GM23248 (cell line): ENCODE data around the gene E2F4. TPM values are rescaled to one million over a fixed set of nuclear protein-coding genes. Genes with fewer than 3 reads are reported as not detected.

Source experiments
- DNase-seq: peaks from one replicate; pipeline ENCODE4 v3.0.0-alpha.2; 2015
- H2AFZ ChIP-seq: fragments of 200-600 bp; sonication (generic); 2 replicates; pipeline ENCODE4 v1.6.1; 2016; ENCODE audit warnings: antibody characterized with exemption
- H3F3A ChIP-seq: fragments of 200-600 bp; sonication (generic); 2 replicates; pipeline ENCODE4 v1.6.1; 2016; ENCODE audit warnings: mild to moderate bottlenecking, antibody characterized with exemption, mixed run types; ENCODE audit not compliant: insufficient read depth
- H3K27ac ChIP-seq: fragments of 200-600 bp; sonication (generic); 2 replicates; pipeline ENCODE4 v1.5.1; 2016; ENCODE audit warnings: mild to moderate bottlenecking
- H3K27me3 ChIP-seq: fragments of 200-600 bp; sonication (generic); replicated peaks from 2 replicates; pipeline ENCODE4 v1.6.1; 2016; ENCODE audit warnings: mild to moderate bottlenecking; ENCODE audit not compliant: insufficient read depth
- H3K36me3 ChIP-seq: fragments of 200-600 bp; sonication (generic); 2 replicates; pipeline ENCODE4 v1.6.1; 2016; ENCODE audit warnings: low read depth, mild to moderate bottlenecking
- H3K4me1 ChIP-seq: fragments of 200-600 bp; sonication (generic); 2 replicates; pipeline ENCODE4 v1.6.1; 2016; ENCODE audit warnings: mild to moderate bottlenecking; ENCODE audit not compliant: insufficient read depth
- H3K4me2 ChIP-seq: fragments of 200-600 bp; sonication (generic); one replicate; pipeline ENCODE4 v1.6.1; 2016; ENCODE audit warnings: mild to moderate bottlenecking; ENCODE audit not compliant: unreplicated experiment
- H3K4me3 ChIP-seq: fragments of 200-600 bp; sonication (generic); 2 replicates; pipeline ENCODE4 v1.5.1; 2016; ENCODE audit warnings: mild to moderate bottlenecking
- H3K79me2 ChIP-seq: fragments of 200-600 bp; sonication (generic); 2 replicates; pipeline ENCODE4 v1.6.1; 2016; ENCODE audit warnings: mild to moderate bottlenecking; ENCODE audit not compliant: insufficient read depth
- H3K9ac ChIP-seq: fragments of 200-600 bp; sonication (generic); 2 replicates; pipeline ENCODE4 v1.6.1; 2016; ENCODE audit warnings: mild to moderate bottlenecking
- H3K9me2 ChIP-seq: fragments of 200-600 bp; sonication (generic); 2 replicates; pipeline ENCODE4 v1.6.1; 2016; ENCODE audit warnings: mixed run types, mild to moderate bottlenecking, moderate library complexity; ENCODE audit not compliant: insufficient read depth
- H3K9me3 ChIP-seq: fragments of 200-600 bp; sonication (generic); one replicate; pipeline ENCODE4 v1.6.1; 2017; ENCODE audit warnings: low read depth
- H4K20me1 ChIP-seq: fragments of 200-600 bp; sonication (generic); 2 replicates; pipeline ENCODE4 v1.6.0; 2016; ENCODE audit not compliant: insufficient read depth
- EZH2 ChIP-seq: fragments of 200-600 bp; sonication (generic); IDR thresholded peaks from 2 replicates; pipeline ENCODE4 v1.6.1; 2018; ENCODE audit warnings: antibody characterized with exemption, mild to moderate bottlenecking; ENCODE audit not compliant: insufficient read depth, poor library complexity, severe bottlenecking
- EZH2phosphoT487 ChIP-seq: fragments of 200-600 bp; sonication (generic); IDR thresholded peaks from 2 replicates; pipeline ENCODE4 v1.6.1; 2018; ENCODE audit warnings: antibody characterized with exemption, moderate library complexity, mild to moderate bottlenecking, low read depth; ENCODE audit not compliant: insufficient read depth
- WGBS, 2 experiments: methylation state at CpG; one replicate each; pipeline ENCODE4 v1.1.6; 2015 to 2017; ENCODE audit warnings: low lambda C conversion rate in 2 of 2, low coverage in 1 of 2; ENCODE audit errors: missing lambda C conversion rate in 2 of 2; 5-methylcytosine and 5-hydroxymethylcytosine counted together
- in situ Hi-C: fragments of 300-500 bp; cut with MboI; formaldehyde crosslinking; loops from 2 replicates; pipeline ENCODE4 v1.15.0; 2020
- microRNA counts: library from miRNA; unstranded; fragments of <30 nt; microRNA quantifications from one replicate; lab custom pipeline; 2016
- microRNA-seq: library from miRNA; unstranded; fragments of <30 nt; microRNA quantifications from one replicate; pipeline ENCODE4, GENCODE V29; 2016; ENCODE audit warnings: borderline number of aligned reads
- polyA plus RNA-seq: library from polyadenylated mRNA; unstranded; fragments of >200 nt; fragmentation: Nextera tagmentation; extraction: Ambion mirVana; gene quantifications from 2 replicates; pipeline ENCODE4 v1.2.1, GENCODE V29; 2016
- small RNA-seq: library from RNA; depleted of rRNA; stranded (forward); fragments of <200 nt; gene quantifications from one replicate; pipeline ENCODE3, GENCODE V24; 2014; ENCODE audit warnings: low read depth, low replicate concordance
- total RNA-seq: library from RNA; depleted of rRNA; stranded (reverse); fragments of >200 nt; shearing (Covaris generic); gene quantifications from 2 replicates; pipeline ENCODE4 v1.2.3, GENCODE V29; 2014; rRNA removed

The E2F4 gene
- total and polyA plus RNA-seq, 2 experiments from 2014 or later = 50.0 to 82.0 TPM

DNA sequence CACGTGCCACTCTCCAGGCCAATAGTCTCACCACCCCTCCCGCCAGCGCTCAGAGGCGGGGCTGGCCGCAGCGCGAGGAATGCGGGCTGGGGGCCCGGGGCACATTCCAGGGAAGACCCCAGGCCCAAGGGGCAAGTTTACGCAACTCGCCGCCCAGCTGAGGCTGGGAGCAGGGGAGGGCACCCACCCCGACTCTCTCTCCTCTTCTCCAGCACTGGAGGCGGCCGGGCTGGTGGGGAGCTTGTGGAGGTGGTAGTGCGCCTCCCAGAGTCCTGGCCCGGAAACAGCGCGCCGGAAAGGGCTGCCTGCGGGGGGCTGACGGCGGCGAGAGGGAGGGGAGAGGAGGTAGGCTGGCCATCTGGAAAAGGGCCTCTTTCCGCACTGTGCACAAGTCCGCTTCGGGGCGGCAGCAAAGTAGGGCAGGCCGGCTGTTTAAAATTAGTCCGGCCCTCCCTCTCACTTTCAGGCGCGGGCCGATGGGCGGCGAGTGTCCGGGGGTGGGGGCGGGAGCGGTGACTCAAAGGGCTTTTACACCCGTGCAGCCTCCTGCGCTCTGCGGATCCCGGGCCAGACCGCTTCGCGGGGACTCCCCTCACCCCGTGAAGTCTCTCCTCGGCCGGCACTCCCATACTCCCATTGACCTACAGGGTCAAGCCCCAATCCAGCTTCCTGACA lies 54.3 kb downstream of the E2F4 start:
- Histone ChIP-seq H3K36me3 (no peaks in the 10 kb centered on the region), H3K27me3 (no peaks in the 10 kb centered on the region), H3K4me1 (peaks cover 62% of the 10 kb centered on the region), H3K9me3 (no peaks in the 10 kb centered on the region), H2AFZ (peak overlapping the region; percentile 58), H3F3A (peaks cover 52% of the 10 kb centered on the region), H3K9me2 (no peaks in the 10 kb centered on the region), H3K79me2 (peaks cover 25% of the 10 kb centered on the region), H3K4me3 (peak overlapping the region; percentile 88), H3K9ac (peak overlapping the region; percentile 72), H3K4me2 (peak overlapping the region; percentile 86), H3K27ac (peak overlapping the region; percentile 94), H4K20me1 (no peaks in the 10 kb centered on the region)
- peak; percentile 90 for DNase-seq
- no peak for TF ChIP-seq EZH2
- in situ Hi-C loops = no loop called here
- 1% methylated on average over 34 to 44 of the region's 48 CpGs for WGBS, 2 experiments

DNA sequence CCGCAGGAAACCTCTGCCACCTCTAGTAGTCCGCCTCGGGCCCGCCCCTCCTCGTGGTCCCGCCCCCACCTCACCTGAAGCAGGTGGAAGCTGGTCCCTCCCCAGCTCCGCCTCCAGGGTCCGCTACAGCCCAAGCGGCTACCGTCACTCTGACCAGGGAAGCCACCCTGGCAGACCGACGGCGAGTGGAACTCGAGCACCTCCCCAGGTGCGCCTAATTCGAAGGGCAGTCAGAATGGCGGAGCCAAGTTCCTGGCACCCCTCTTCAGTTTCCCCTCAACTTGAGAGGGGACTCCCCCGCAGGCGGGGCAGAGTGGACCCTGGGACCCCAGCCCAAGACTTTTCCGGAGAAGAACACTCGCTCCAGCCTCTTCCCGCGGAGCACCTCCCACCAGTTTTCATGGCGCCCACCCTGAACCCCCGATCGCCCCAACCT lies 54.8 kb downstream of the E2F4 start:
- H3K9me3 ChIP-seq = no peaks in the 10 kb centered on the region
- no peak for TF ChIP-seq EZH2phosphoT487
- TF ChIP-seq EZH2 = no peak
- in situ Hi-C loops = no loop called here
- H3K79me2 ChIP-seq = peaks cover 25% of the 10 kb centered on the region
- peak overlapping the region; percentile 72 for H3K9ac ChIP-seq
- no peaks in the 10 kb centered on the region for H3K9me2 ChIP-seq
- H3F3A ChIP-seq = peaks cover 46% of the 10 kb centered on the region
- DNase-seq = peak; percentile 46
- no peaks in the 10 kb centered on the region for H3K36me3 ChIP-seq
- peak overlapping the region; percentile 58 for H2AFZ ChIP-seq
- WGBS, 2 experiments = 1 to 2% methylated on average over 13 to 26 of the region's 26 CpGs
- peak overlapping the region; percentile 94 for H3K27ac ChIP-seq
- H3K4me2 ChIP-seq = peak overlapping the region; percentile 86
- no peaks in the 10 kb centered on the region for H3K27me3 ChIP-seq
- peaks cover 56% of the 10 kb centered on the region for H3K4me1 ChIP-seq
- H4K20me1 ChIP-seq = no peaks in the 10 kb centered on the region
- peak overlapping the region; percentile 88 for H3K4me3 ChIP-seq

DNA sequence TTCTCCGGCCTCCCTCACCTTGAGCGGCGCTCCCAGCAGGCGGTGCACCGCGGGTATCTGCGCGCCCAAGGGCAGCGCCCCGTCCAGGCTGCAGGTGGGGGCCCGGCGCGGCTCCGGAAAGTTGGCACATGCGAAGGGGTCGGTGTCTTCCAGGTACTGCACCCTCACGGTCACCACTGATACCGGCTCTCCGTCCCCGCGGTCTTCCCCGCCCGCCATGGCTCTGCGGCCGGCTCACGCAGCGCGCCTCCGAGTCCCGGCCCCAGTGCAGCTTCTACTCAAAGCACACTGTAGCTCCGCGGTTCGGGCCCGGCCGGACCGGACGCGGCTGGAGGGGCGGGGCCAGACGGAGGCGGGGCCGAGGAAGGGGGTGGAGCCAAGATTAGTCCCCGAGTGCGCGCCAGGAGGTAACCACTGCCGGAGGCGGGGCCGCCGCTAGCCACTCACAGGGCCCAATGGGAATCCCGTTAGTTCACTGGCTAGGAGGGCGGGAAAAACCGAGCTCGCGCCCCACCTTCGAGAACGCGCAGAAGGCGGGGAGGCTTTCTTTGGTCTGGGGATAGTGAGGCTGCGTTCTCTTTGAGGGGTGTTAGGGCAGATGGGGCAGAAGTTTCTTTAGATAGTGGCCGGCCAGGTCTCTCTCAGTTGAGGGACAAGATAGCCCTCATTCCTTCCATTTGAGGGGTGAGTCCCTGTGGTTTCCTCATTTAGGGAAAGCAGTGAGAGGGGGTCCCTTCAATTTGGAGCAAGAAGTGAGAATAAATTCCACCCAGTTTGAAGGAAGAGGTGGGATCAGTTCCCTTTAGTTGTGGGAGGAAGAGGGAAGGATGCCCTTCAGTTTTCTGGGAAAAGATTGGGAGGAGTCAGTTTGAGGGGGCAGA lies 55.5 kb downstream of the E2F4 start, which contains the start of gene FHOD1:
TSS of gene FHOD1 (minus strand) at position 290 of the 881 bp plus-strand sequence. CDS start at position 219, 71 bp downstream.
- peak within 1 kb of the TSS; percentile 92 for H2AFZ ChIP-seq
- H3K27me3 ChIP-seq = no peaks in the 10 kb centered on the region
- peak; percentile 99 for DNase-seq
- peak within 1 kb of the TSS; percentile 85 for H3K9ac ChIP-seq
- WGBS, 2 experiments = 1% methylated on average over 42 to 48 of the region's 60 CpGs
- H4K20me1 ChIP-seq = no peaks in the 10 kb centered on the region
- H3K4me1 ChIP-seq = peaks cover 50% of the 10 kb centered on the region
- peaks cover 40% of the 10 kb centered on the region for H3F3A ChIP-seq
- H3K9me3 ChIP-seq = no peaks in the 10 kb centered on the region
- H3K79me2 ChIP-seq = peaks cover 19% of the 10 kb centered on the region
- no peaks in the 10 kb centered on the region for H3K9me2 ChIP-seq
- H3K27ac ChIP-seq = peak within 1 kb of the TSS; percentile 94
- no peaks in the 10 kb centered on the region for H3K36me3 ChIP-seq
- TF ChIP-seq EZH2phosphoT487 (no peak), EZH2 (no peak)
- H3K4me3 ChIP-seq = peak within 1 kb of the TSS; percentile 88
- H3K4me2 ChIP-seq = peak within 1 kb of the TSS; percentile 95
- in situ Hi-C loops = no loop called here

DNA sequence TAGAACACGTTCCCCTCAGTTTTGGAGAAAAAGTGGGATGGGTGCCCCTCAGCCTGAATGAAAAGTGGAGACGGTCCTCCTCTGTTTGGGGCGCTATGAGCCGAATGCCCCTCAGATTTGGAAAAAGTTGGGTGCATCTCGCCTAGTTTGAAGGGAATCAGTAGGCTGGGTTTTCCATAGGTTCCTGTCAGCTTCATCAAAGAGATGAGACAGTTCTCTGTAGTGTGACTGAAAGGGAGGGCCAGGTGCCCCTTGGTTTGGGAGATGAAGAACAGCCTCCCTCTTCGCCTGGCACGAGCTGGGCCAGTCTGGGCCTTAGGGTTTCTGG lies 56.1 kb downstream of the E2F4 start:
- no peaks in the 10 kb centered on the region for H3K36me3 ChIP-seq
- no peaks in the 10 kb centered on the region for H4K20me1 ChIP-seq
- no peak for DNase-seq
- peak overlapping the region; percentile 85 for H3K9ac ChIP-seq
- H3K4me3 ChIP-seq = peak overlapping the region; percentile 88
- H3K27me3 ChIP-seq = no peaks in the 10 kb centered on the region
- H3K9me3 ChIP-seq = no peaks in the 10 kb centered on the region
- no peaks in the 10 kb centered on the region for H3K9me2 ChIP-seq
- TF ChIP-seq EZH2phosphoT487 = no peak
- TF ChIP-seq EZH2 = no peak
- peaks cover 13% of the 10 kb centered on the region for H3K79me2 ChIP-seq
- WGBS, 2 experiments = 1 to 8% methylated on average over 7 of the region's 7 CpGs
- in situ Hi-C loops = no loop called here
- H3K27ac ChIP-seq = no peak overlapping the region
- peak overlapping the region; percentile 92 for H2AFZ ChIP-seq
- H3K4me2 ChIP-seq = peak overlapping the region; percentile 95
- H3K4me1 ChIP-seq = peaks cover 45% of the 10 kb centered on the region
- peaks cover 37% of the 10 kb centered on the region for H3F3A ChIP-seq

MicroRNAs encoded within 50 kb of the gene (microRNA counts, 767-probe panel; counts per million panel counts)
- microRNA hsa-miR-328 (lab: Ali Mortazavi, UCI) = 447 counts per million, percentile 86 among the panel's probes with 10 or more counts

Small RNA genes within 50 kb of the gene (microRNA-seq; reads per million reads assigned to microRNA genes)
- 264 reads per million, percentile 62 among the genes with 10 or more reads in this experiment for gene MIR328

Small RNA genes within 50 kb of the gene (small RNA-seq; reads per million reads assigned to genes)
- not detected for gene MIR328

Other genes with a start within 250 kb of the E2F4 start
- not detected in 2 replicates for gene CES3, start 230.9 kb upstream of the E2F4 start, total RNA-seq
- not detected in 2 replicates for gene CES3, start 230.9 kb upstream of the E2F4 start, polyA plus RNA-seq
- gene CES4A, start 203.6 kb upstream of the E2F4 start, total RNA-seq = 4.6 and 5.0 TPM in 2 replicates
- gene CES4A, start 203.6 kb upstream of the E2F4 start, polyA plus RNA-seq = 2.6 and 4.5 TPM in 2 replicates
- 53.3 and 63.2 TPM in 2 replicates for gene CBFB, start 163.0 kb upstream of the E2F4 start, total RNA-seq
- gene CBFB, start 163.0 kb upstream of the E2F4 start, polyA plus RNA-seq = 52.3 and 56.1 TPM in 2 replicates
- 22.3 and 24.4 TPM in 2 replicates for gene PHAF1, start 82.2 kb upstream of the E2F4 start, total RNA-seq
- gene PHAF1, start 82.2 kb upstream of the E2F4 start, polyA plus RNA-seq = 14.3 and 15.2 TPM in 2 replicates
- 73.2 and 88.0 TPM in 2 replicates for gene B3GNT9, start 41.2 kb upstream of the E2F4 start, total RNA-seq
- gene B3GNT9, start 41.2 kb upstream of the E2F4 start, polyA plus RNA-seq = 24.3 and 24.8 TPM in 2 replicates
- 44.6 and 46.2 TPM in 2 replicates for gene TRADD, start 32.2 kb upstream of the E2F4 start, total RNA-seq
- gene TRADD, start 32.2 kb upstream of the E2F4 start, polyA plus RNA-seq = 25.9 and 28.1 TPM in 2 replicates
- gene FBXL8, start 32.2 kb upstream of the E2F4 start, total RNA-seq = 22.5 and 24.0 TPM in 2 replicates
- 9.8 and 10.3 TPM in 2 replicates for gene FBXL8, start 32.2 kb upstream of the E2F4 start, polyA plus RNA-seq
- 6.4 and 10.8 TPM in 2 replicates for gene HSF4, start 27.4 kb upstream of the E2F4 start, total RNA-seq
- gene HSF4, start 27.4 kb upstream of the E2F4 start, polyA plus RNA-seq = 1.8 and 3.0 TPM in 2 replicates
- 31.0 and 51.1 TPM in 2 replicates for gene NOL3, start 21.6 kb upstream of the E2F4 start, total RNA-seq
- 20.3 TPM in 2 replicates for gene NOL3, start 21.6 kb upstream of the E2F4 start, polyA plus RNA-seq
- gene MATCAP1, start 8.2 kb upstream of the E2F4 start, total RNA-seq = 6.4 and 19.0 TPM in 2 replicates
- 3.4 and 3.8 TPM in 2 replicates for gene MATCAP1, start 8.2 kb upstream of the E2F4 start, polyA plus RNA-seq
- gene EXOC3L1, start 2.0 kb upstream of the E2F4 start, total RNA-seq = not detected in 2 replicates
- 0.28 and 0.53 TPM in 2 replicates for gene EXOC3L1, start 2.0 kb upstream of the E2F4 start, polyA plus RNA-seq
- 1.5 and 1.6 TPM in 2 replicates for gene ELMO3, start 7.0 kb downstream of the E2F4 start, total RNA-seq
- gene ELMO3, start 7.0 kb downstream of the E2F4 start, polyA plus RNA-seq = 0.10 TPM in 1 of 2 replicates, not detected in the other
- 24.9 and 53.8 TPM in 2 replicates for gene TMEM208, start 35.0 kb downstream of the E2F4 start, total RNA-seq
- gene TMEM208, start 35.0 kb downstream of the E2F4 start, polyA plus RNA-seq = 97.0 and 98.0 TPM in 2 replicates
- gene FHOD1, start 55.3 kb downstream of the E2F4 start, total RNA-seq = 14.9 and 24.2 TPM in 2 replicates
- gene FHOD1, start 55.3 kb downstream of the E2F4 start, polyA plus RNA-seq = 7.7 and 9.3 TPM in 2 replicates
- 2.2 and 2.7 TPM in 2 replicates for gene SLC9A5, start 56.8 kb downstream of the E2F4 start, total RNA-seq
- 2.5 and 2.6 TPM in 2 replicates for gene SLC9A5, start 56.8 kb downstream of the E2F4 start, polyA plus RNA-seq
- 24.2 and 38.8 TPM in 2 replicates for gene PLEKHG4, start 87.4 kb downstream of the E2F4 start, total RNA-seq
- gene PLEKHG4, start 87.4 kb downstream of the E2F4 start, polyA plus RNA-seq = 10.4 and 12.5 TPM in 2 replicates
- not detected in 2 replicates for gene KCTD19, start 134.6 kb downstream of the E2F4 start, total RNA-seq
- gene KCTD19, start 134.6 kb downstream of the E2F4 start, polyA plus RNA-seq = not detected in 2 replicates
- not detected in 2 replicates for gene LRRC36, start 134.7 kb downstream of the E2F4 start, total RNA-seq
- not detected in 2 replicates for gene LRRC36, start 134.7 kb downstream of the E2F4 start, polyA plus RNA-seq
- gene TPPP3, start 201.3 kb downstream of the E2F4 start, total RNA-seq = not detected in 2 replicates
- gene TPPP3, start 201.3 kb downstream of the E2F4 start, polyA plus RNA-seq = 1.9 and 2.1 TPM in 2 replicates
- 9.6 and 10.9 TPM in 2 replicates for gene ZDHHC1, start 224.3 kb downstream of the E2F4 start, total RNA-seq
- gene ZDHHC1, start 224.3 kb downstream of the E2F4 start, polyA plus RNA-seq = 9.2 and 9.6 TPM in 2 replicates
- gene HSD11B2, start 239.0 kb downstream of the E2F4 start, total RNA-seq = not detected in 2 replicates
- 0.19 and 0.36 TPM in 2 replicates for gene HSD11B2, start 239.0 kb downstream of the E2F4 start, polyA plus RNA-seq